HepG2 (cell line): ENCODE results near the gene CMPK2.

Experiments used
- ASH2L ChIP-seq: fragments of 300-600, 200-600 bp; sonication (generic); IDR thresholded peaks from 2 replicates; pipeline ENCODE4 v1.7.0; 2017; ENCODE audit warnings: low read depth, mild to moderate bottlenecking, moderate library complexity, mixed read lengths, low read length; ENCODE audit not compliant: insufficient read length
- HNF4G ChIP-seq, 2 experiments: sonication (generic) in 1 of 2; formaldehyde crosslinking in 1 of 2; IDR thresholded peaks; 2 replicates each; pipeline versions ENCODE4 v1.4.0 to v1.6.1; 2011 to 2020; ENCODE audit warnings: borderline replicate concordance in 2 of 2, low read depth in 2 of 2, mild to moderate bottlenecking in 2 of 2, low read length in 1 of 2, missing genetic modification reagents in 1 of 2, moderate library complexity in 1 of 2
- NR3C1 ChIP-seq: sonication (generic); formaldehyde crosslinking; IDR thresholded peaks from 2 replicates; pipeline ENCODE4 v1.4.0; 2020; ENCODE audit warnings: missing genetic modification reagents
- POLR2A ChIP-seq, 2 experiments: IDR thresholded peaks; 2 replicates each; pipeline ENCODE4 v1.6.1; 2011; ENCODE audit warnings: low read depth in 2 of 2, low read length in 2 of 2, mild to moderate bottlenecking in 1 of 2, moderate library complexity in 1 of 2; ENCODE audit not compliant: insufficient read depth in 1 of 2
- POLR2AphosphoS2 ChIP-seq: IDR thresholded peaks from 2 replicates; pipeline ENCODE4 v1.6.1; 2011; ENCODE audit warnings: low read depth, low read length, improper control_type of control experiment
- SUZ12 ChIP-seq: fragments of 150-350 bp; IDR thresholded peaks from 2 replicates; pipeline ENCODE4 v1.6.1; 2014; ENCODE audit warnings: low read depth, low read length
- TBL1XR1 ChIP-seq: fragments of 150-350 bp; IDR thresholded peaks from 2 replicates; pipeline ENCODE4 v1.6.1; 2014; ENCODE audit warnings: borderline replicate concordance, low read length; ENCODE audit not compliant: partially characterized antibody
- ZNF292 ChIP-seq: sonication (generic); formaldehyde crosslinking; IDR thresholded peaks from 2 replicates; pipeline ENCODE4 v1.8.1; 2022; ENCODE audit warnings: mild to moderate bottlenecking, low read depth, missing genetic modification reagents, borderline replicate concordance

DNA sequence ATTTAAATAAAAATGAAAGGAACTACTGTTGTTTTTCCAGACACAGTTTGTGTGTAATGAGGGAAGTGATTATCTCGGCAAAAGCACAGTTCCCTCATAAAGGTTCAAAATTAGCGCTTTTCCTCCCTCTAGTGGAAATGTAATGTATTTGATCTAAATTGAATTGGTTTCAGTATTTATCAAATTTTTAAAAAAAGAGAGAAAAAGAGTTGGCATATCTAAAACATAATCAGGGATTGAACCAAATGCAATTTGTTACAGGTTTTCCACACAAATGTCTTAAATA is 37.5 kb downstream of the CMPK2 start:
- no peak for TF ChIP-seq NR3C1 (CRISPR knock-in tag)
- TF ChIP-seq SUZ12: no peak
- TF ChIP-seq TBL1XR1: no peak
- no peak for TF ChIP-seq HNF4G (IDR thresholded peaks at IDR 0.05; ENCODE audit: borderline replicate concordance, low read depth, low read length)
- no peak for TF ChIP-seq HNF4G (CRISPR knock-in tag; IDR thresholded peaks at IDR 0.05; ENCODE audit: borderline replicate concordance, low read depth)
- no peak for TF ChIP-seq POLR2A (IDR thresholded peaks at IDR 0.05; ENCODE audit: insufficient read depth in 1 of 2, low read depth in 2 of 2, low read length in 2 of 2)
- TF ChIP-seq POLR2AphosphoS2: no peak
- no peak for TF ChIP-seq ZNF292
- no peak for TF ChIP-seq ASH2L
